Activated T-helper 1 cell treated with anti-CD3 and anti-CD28 coated beads, Interleukin-12 subunit alpha, Interleukin-12 subunit beta, Interleukin-2, Interleukin-4 antibody, amounts not matched to agents 30 ng/mL and 10 ng/mL and 1 ng/mL, durations not matched to agents 14 hours and 24 hours and 36 hours (primary cell): ENCODE results near the gene KCNG2. TPM values are rescaled to one million over a fixed set of nuclear protein-coding genes. Genes with fewer than 3 reads are reported as not detected.

Experiments
- total RNA-seq: library from RNA; stranded (reverse); gene quantifications from 2 replicates; pipeline ENCODE4 v1.2.3, GENCODE V29; 2022

The KCNG2 gene
- total RNA-seq, 1 donor from 2014 or later = not detected

Other genes with a start within 250 kb of the KCNG2 start
- 45.9 and 47.2 TPM in 2 replicates for gene CTDP1, start 118.1 kb upstream of the KCNG2 start, total RNA-seq
- 49.2 and 54.6 TPM in 2 replicates for gene SLC66A2, start 153.7 kb downstream of the KCNG2 start, total RNA-seq
- gene HSBP1L1, start 166.7 kb downstream of the KCNG2 start, total RNA-seq = 9.0 and 10.0 TPM in 2 replicates
- gene TXNL4A, start 190.6 kb downstream of the KCNG2 start, total RNA-seq = 190 and 198 TPM in 2 replicates
- gene RBFA, start 236.5 kb downstream of the KCNG2 start, total RNA-seq = 48.5 and 50.3 TPM in 2 replicates